ENCODE results near the gene FAM177B. TPM values are rescaled to one million over a fixed set of nuclear protein-coding genes. Genes with fewer than 3 reads are reported as not detected.

The FAM177B gene
- 10 to 100 TPM in 1 of 4 donors, 1 to 10 TPM in 1, not detected in 2; 1.0 to 22.7 TPM for total RNA-seq

DNA sequence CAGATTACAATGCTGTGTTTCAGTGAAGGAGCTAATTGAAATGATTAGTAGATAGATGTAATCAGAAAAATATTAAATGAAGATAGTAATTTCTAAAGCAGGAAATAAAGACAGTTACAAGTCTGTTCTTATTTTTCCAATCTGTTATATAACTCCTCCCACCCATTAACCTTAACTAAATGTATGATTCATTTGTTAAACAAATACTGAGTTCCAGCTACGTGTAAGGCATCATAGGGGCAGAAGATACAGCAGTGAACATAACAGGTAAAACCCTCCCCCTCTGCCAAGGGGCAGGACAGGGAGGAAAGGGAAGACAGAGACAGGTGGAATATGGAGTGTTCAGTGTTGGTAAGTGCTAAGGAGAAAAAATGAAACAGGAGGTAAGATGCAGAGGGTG is at the start of gene FAM177B:
FAM177B (plus strand) TSS at position 231 of the 400 bp plus-strand sequence. CDS start 9,344 bp downstream, outside the sequence.
- Histone ChIP-seq H3K4me1 (peaks cover 0 to 4% (median 0%) of the 10 kb centered on the region in 4 donors), H3K27me3 (no peaks in the 10 kb centered on the region), H3K4me3 (no peak within 1 kb of the TSS), H3K36me3 (peaks cover 0 to 40% (median 0%) of the 10 kb centered on the region in 3 donors), H3K27ac (peak within 1 kb of the TSS in 1 of 4 donors; percentile 29), H3K9me3 (no peaks in the 10 kb centered on the region)
- TF ChIP-seq CTCF (IDR thresholded peaks at IDR 0.05) (no peak), POLR2A (IDR thresholded peaks at IDR 0.05) (no peak), EP300 (IDR thresholded peaks at IDR 0.05) (no peak)
- DNase-seq (ENCODE audit: low spot score in 2 of 2) = no peak
- WGBS, 2 donors = 27 to 48% methylated on average over 1 of the region's 1 CpG

DNA sequence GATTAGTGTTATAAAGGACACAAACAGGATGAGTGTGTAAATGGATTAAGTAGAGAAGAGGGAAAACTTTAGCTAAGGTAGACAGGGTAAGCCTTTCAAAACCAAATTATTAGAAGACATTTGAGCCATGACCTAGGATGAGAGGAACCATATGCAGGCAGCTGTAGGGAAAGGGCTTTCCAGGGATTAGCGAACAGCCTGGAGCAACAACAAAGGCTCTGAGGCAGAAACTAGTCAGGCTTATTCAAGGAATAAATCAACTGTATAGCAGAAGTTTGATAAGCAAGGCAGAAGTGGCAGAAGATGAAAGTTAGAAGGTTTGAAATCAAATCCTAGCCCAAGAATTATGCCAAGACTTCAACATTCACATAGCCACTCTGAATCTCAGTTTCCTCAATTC is 46.0 kb upstream of the FAM177B start:
- H3K27ac ChIP-seq = no peak overlapping the region
- H3K4me1 ChIP-seq = peaks cover 0 to 11% (median 0%) of the 10 kb centered on the region in 4 donors
- H3K36me3 ChIP-seq = peaks cover 0 to 29% (median 4%) of the 10 kb centered on the region in 3 donors
- no peak for TF ChIP-seq EP300 (IDR thresholded peaks at IDR 0.05)
- no peak for TF ChIP-seq POLR2A (IDR thresholded peaks at IDR 0.05)
- TF ChIP-seq CTCF (IDR thresholded peaks at IDR 0.05) = no peak
- no peak overlapping the region for H3K4me3 ChIP-seq
- no peak for DNase-seq (ENCODE audit: low spot score in 2 of 2)
- H3K9me3 ChIP-seq = no peaks in the 10 kb centered on the region
- whole genome bisulfite sequencing, 2 donors = 95 to 96% methylated on average over 1 of the region's 1 CpG
- H3K27me3 ChIP-seq = no peaks in the 10 kb centered on the region

- Histone ChIP-seq H3K9me3 (no peaks in the 10 kb centered on the region), H3K36me3 (peaks cover 0 to 33% (median 0%) of the 10 kb centered on the region in 3 donors), H3K4me1 (peaks cover 0 to 23% (median 0%) of the 10 kb centered on the region in 4 donors), H3K27ac (no peak overlapping the region), H3K27me3 (no peaks in the 10 kb centered on the region), H3K4me3 (no peak overlapping the region)
- DNase-seq (ENCODE audit: low spot score in 2 of 2) = no peak
- 83 to 85% methylated on average over 5 of the region's 5 CpGs for WGBS, 2 donors
- TF ChIP-seq EP300 (IDR thresholded peaks at IDR 0.05) (no peak), POLR2A (IDR thresholded peaks at IDR 0.05) (no peak), CTCF (IDR thresholded peaks at IDR 0.05) (no peak)
Measured at GRCh38 chr1:222694927-222695326, 42.1 kb upstream of the FAM177B start.

DNA sequence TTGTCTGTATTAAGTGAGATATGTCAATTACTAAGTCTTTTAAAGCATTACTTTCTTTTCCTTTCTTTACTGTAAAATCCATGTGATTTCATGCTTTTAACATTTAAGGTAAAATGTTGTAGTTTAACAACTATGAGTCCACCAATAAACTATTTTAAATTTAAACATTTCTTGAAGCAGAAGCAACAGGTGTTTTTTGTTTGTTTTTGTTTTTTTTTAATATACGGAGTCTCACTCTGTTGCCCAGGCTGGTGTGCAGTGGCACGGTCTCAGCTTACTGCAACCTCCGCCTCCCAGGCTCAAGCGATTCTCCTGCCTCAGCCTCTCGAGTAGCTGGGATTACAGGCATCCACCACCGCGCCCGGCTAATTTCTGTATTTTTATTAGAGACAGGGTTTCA is 40.3 kb upstream of the FAM177B start:
- no peak overlapping the region for H3K27ac ChIP-seq
- peaks cover 0 to 23% (median 0%) of the 10 kb centered on the region in 4 donors for H3K4me1 ChIP-seq
- WGBS, 2 donors = 95 to 99% methylated on average over 8 of the region's 8 CpGs
- no peaks in the 10 kb centered on the region for H3K9me3 ChIP-seq
- no peaks in the 10 kb centered on the region for H3K27me3 ChIP-seq
- no peak for DNase-seq (ENCODE audit: low spot score in 2 of 2)
- peaks cover 0 to 46% (median 0%) of the 10 kb centered on the region in 3 donors for H3K36me3 ChIP-seq
- H3K4me3 ChIP-seq = no peak overlapping the region
- TF ChIP-seq POLR2A (IDR thresholded peaks at IDR 0.05) (no peak), CTCF (IDR thresholded peaks at IDR 0.05) (no peak), EP300 (IDR thresholded peaks at IDR 0.05) (no peak)

- 94 to 98% methylated on average over 2 of the region's 2 CpGs for WGBS, 2 donors
- Histone ChIP-seq H3K4me1 (peaks cover 0 to 23% (median 0%) of the 10 kb centered on the region in 4 donors), H3K27me3 (no peaks in the 10 kb centered on the region), H3K36me3 (peaks cover 0 to 46% (median 0%) of the 10 kb centered on the region in 3 donors), H3K9me3 (no peaks in the 10 kb centered on the region), H3K27ac (peak overlapping the region in 1 of 4 donors; percentile 14), H3K4me3 (no peak overlapping the region)
- TF ChIP-seq POLR2A (IDR thresholded peaks at IDR 0.05) (no peak), EP300 (IDR thresholded peaks at IDR 0.05) (no peak), CTCF (IDR thresholded peaks at IDR 0.05) (no peak)
- DNase-seq (ENCODE audit: low spot score in 2 of 2) = no peak
Measured at GRCh38 chr1:222697203-222697602, 39.8 kb upstream of the FAM177B start.
